ENCODE measurements around the gene GLI3.

GRCh38 chr7:42227541-42227935 is 9.5 kb downstream of the GLI3 start:
- TF ChIP-seq EZH2 (IDR thresholded peaks at IDR 0.05; ENCODE audit: insufficient read depth, poor library complexity, severe bottlenecking) (no peak), EZH2phosphoT487 (IDR thresholded peaks at IDR 0.05; ENCODE audit: insufficient read depth, low read depth) (no peak)

Data from GM23248 (cell line).